Right lobe of liver (tissue), 6 donors: Measurements from ENCODE around the gene CCDC148. TPM values are rescaled to one million over a fixed set of nuclear protein-coding genes. Genes with fewer than 3 reads are reported as not detected.

ENCODE experiments used
- ATAC-seq, 4 donors: fragments of 200-7000 bp; cut with Tn5 transposase; one replicate each; pipeline ENCODE4 v1.9.1; 2020; ENCODE audit warnings: mild to moderate bottlenecking in 4 of 4, moderate library complexity in 4 of 4
- DNase-seq, 3 donors: peaks; one replicate each; pipeline ENCODE4 v3.0.0-alpha.2; 2020
- H3K27ac ChIP-seq, 3 donors: fragments of 200-600 bp; one replicate each; pipeline ENCODE4 v1.8.0; 2022
- H3K27me3 ChIP-seq, 2 donors: fragments of 200-600 bp; one replicate each; pipeline ENCODE4 v1.8.0; 2022
- H3K36me3 ChIP-seq, 4 donors: fragments of 200-600 bp; sonication (generic) in 1 of 4; one replicate each; pipeline versions ENCODE4 v1.5.1 to v1.8.0; 2017 to 2022; ENCODE audit warnings: control low read depth in 1 of 4
- H3K4me1 ChIP-seq, 4 donors: fragments of 200-600 bp; sonication (generic) in 1 of 4; one replicate each; pipeline versions ENCODE4 v1.5.1 to v1.8.0; 2017 to 2022; ENCODE audit warnings: control low read depth in 1 of 4
- H3K4me3 ChIP-seq, 3 donors: fragments of 200-600 bp; one replicate each; pipeline ENCODE4 v1.8.0; 2022
- H3K9me3 ChIP-seq, 4 donors: fragments of 200-600 bp; sonication (generic) in 1 of 4; one replicate each; pipeline versions ENCODE4 v1.5.1 to v1.8.0; 2017 to 2022; ENCODE audit warnings: control low read depth in 1 of 4
- POLR2A ChIP-seq: fragments of 450-650 bp; IDR thresholded peaks from one replicate; pipeline ENCODE4 v1.6.1; 2017; ENCODE audit warnings: antibody characterized with exemption, mild to moderate bottlenecking
- WGBS: methylation state at CpG from one replicate; pipeline ENCODE4 v1.1.6; 2018; ENCODE audit warnings: low coverage, low lambda C conversion rate; ENCODE audit not compliant: insufficient coverage; ENCODE audit errors: missing lambda C conversion rate; 5-methylcytosine and 5-hydroxymethylcytosine counted together
- intact Hi-C, 2 donors: fragments of 100-400 bp; cut with DNase I; formaldehyde crosslinking; loops; one replicate each; pipeline versions ENCODE4 v1.11.2 to v1.14.1; 2022
- total RNA-seq, 6 experiments: library from RNA; depleted of rRNA in 2 of 6; stranded (reverse); fragments of >200 nt in 2 of 6; fragmentation: NEBNext Ultra II Directional in 3 of 6; extraction: Animal tissue kit (Norgen Biotek cat#: 25700) in 3 of 6; gene quantifications; one replicate each; pipeline versions ENCODE4 v1.1.0 to v1.2.4, GENCODE V29; 2016 to 2023
- TF ChIP-seq, protein P1 (sequence below), 4 donors: fragments of 200-600 bp in 3 of 4; fragments of 450-650 bp in 1 of 4; IDR thresholded peaks; one replicate each; pipeline versions ENCODE4 v1.5.1 to v1.8.0; 2016 to 2022; ENCODE audit warnings: antibody characterized with exemption in 4 of 4, mild to moderate bottlenecking in 2 of 4
- donor health status: DM: no; HTN: yes; CAD: no.
- donor health status: DM: no; HTN: no; CAD: no.
- donor health status: DM: no; HTN: no; CAD: no.
- donor health status: DM: no; HTN: yes; CAD: no.
- donor health status: DM: no; HTN: yes; CAD: no.

CCDC148 gene
- total RNA-seq, 6 experiments from 2014 or later = 0.12 to 0.53 (median 0.20) TPM; not detected in 1

DNA sequence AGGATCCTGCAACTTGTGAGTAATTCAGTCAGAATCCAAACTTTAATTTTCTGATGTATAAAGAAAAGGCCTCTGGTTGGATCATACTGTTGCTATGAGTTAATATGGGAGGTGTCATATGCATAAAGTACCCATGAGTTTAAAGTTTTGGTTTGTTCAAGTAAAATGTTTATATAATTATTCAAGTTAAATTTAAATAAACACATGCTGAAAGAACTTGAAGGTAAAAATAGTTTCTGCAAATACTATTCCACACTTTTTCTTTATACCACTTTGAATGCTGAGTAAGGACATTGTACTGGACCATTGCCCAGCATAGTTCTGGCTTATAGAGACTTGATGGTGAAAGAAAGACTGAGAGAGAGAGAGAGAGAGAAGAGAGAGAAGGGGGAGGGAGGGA is 30.9 kb upstream of the CCDC148 start:
- no peaks in the 10 kb centered on the region for H3K27me3 ChIP-seq
- ATAC-seq (peak; percentile 37 to 69 (median 46)), DNase-seq (no peak)
- H3K4me3 ChIP-seq = no peak overlapping the region
- H3K9me3 ChIP-seq = no peaks in the 10 kb centered on the region
- intact Hi-C loops = no loop called here
- peaks cover 0 to 8% (median 0%) of the 10 kb centered on the region in 4 donors for H3K4me1 ChIP-seq
- no peaks in the 10 kb centered on the region for H3K36me3 ChIP-seq
- TF ChIP-seq POLR2A = no peak
- TF ChIP-seq, protein P1, sequence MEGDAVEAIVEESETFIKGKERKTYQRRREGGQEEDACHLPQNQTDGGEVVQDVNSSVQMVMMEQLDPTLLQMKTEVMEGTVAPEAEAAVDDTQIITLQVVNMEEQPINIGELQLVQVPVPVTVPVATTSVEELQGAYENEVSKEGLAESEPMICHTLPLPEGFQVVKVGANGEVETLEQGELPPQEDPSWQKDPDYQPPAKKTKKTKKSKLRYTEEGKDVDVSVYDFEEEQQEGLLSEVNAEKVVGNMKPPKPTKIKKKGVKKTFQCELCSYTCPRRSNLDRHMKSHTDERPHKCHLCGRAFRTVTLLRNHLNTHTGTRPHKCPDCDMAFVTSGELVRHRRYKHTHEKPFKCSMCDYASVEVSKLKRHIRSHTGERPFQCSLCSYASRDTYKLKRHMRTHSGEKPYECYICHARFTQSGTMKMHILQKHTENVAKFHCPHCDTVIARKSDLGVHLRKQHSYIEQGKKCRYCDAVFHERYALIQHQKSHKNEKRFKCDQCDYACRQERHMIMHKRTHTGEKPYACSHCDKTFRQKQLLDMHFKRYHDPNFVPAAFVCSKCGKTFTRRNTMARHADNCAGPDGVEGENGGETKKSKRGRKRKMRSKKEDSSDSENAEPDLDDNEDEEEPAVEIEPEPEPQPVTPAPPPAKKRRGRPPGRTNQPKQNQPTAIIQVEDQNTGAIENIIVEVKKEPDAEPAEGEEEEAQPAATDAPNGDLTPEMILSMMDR (IDR thresholded peaks at IDR 0.05) = no peak
- H3K27ac ChIP-seq = no peak overlapping the region

DNA sequence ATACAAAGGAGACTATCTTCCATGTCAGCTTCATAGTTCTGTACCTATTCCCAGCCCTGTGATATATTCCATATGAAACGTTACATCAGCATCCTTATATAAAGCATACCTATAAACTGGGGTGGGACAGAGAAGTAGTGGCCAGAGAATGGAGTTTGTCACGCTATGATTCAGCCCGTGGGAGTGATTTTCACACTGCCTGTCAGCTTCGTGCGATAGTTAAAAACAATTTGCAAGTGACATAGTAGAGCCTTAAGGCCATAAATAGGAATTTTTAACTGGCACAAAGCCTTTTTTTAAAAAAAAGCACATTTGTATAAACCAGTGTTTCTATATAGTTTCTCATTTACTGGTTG is 30.4 kb upstream of the CCDC148 start:
- intact Hi-C loops = no loop called here
- H3K27me3 ChIP-seq = no peaks in the 10 kb centered on the region
- no peak overlapping the region for H3K27ac ChIP-seq
- TF ChIP-seq, protein P1 (IDR thresholded peaks at IDR 0.05) = no peak
- no peak for TF ChIP-seq POLR2A
- H3K4me3 ChIP-seq = no peak overlapping the region
- no peaks in the 10 kb centered on the region for H3K9me3 ChIP-seq
- no peak for DNase-seq
- 90% methylated on average over 5 of the region's 5 CpGs for WGBS
- ATAC-seq = no peak
- H3K4me1 ChIP-seq = peaks cover 0 to 8% (median 0%) of the 10 kb centered on the region in 4 donors
- no peaks in the 10 kb centered on the region for H3K36me3 ChIP-seq

DNA sequence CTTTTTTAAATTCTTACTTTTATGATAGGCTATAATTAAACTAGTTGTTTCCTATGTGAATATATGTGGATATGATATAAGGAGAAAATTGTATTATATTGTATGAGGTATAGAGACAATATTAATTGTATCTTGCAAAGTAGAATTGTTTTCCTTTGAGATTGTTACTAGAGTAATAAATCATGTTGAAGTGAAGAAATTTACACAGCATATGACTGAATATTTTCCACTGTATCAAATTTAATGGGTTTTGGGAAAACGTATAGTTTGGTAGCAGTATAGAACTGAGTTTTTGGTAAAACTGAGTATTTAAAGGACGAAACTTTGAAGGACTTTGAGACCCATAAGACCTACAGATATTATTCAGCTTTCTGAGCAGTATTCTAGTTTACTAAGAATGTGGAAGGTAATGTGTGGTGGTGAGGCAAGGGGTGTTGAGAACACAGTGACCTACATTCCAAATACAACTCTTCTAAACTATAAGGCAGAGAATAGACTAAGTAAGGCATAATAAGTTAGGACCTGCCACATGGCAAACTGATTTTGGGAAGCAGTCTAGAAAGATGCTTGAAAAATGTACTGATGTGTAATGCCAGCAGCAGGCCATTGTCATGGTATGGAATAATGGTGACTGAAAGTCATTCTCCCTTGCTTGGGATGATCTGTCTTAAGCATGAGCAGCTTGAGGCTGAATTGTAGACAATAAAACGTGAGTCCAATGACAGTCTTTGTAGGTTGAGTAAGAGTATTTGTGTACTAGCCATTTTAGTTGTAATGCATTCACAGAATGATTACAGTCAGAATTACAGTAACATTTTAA is 29.8 kb upstream of the CCDC148 start:
- ATAC-seq (no peak), DNase-seq (no peak)
- peaks cover 0 to 8% (median 0%) of the 10 kb centered on the region in 4 donors for H3K4me1 ChIP-seq
- no peak overlapping the region for H3K27ac ChIP-seq
- 66% methylated on average over 3 of the region's 3 CpGs for WGBS
- H3K9me3 ChIP-seq = no peaks in the 10 kb centered on the region
- no peak overlapping the region for H3K4me3 ChIP-seq
- no peaks in the 10 kb centered on the region for H3K36me3 ChIP-seq
- TF ChIP-seq, protein P1 (IDR thresholded peaks at IDR 0.05) = no peak
- no peak for TF ChIP-seq POLR2A
- no peaks in the 10 kb centered on the region for H3K27me3 ChIP-seq
- intact Hi-C loops = no loop called here

DNA sequence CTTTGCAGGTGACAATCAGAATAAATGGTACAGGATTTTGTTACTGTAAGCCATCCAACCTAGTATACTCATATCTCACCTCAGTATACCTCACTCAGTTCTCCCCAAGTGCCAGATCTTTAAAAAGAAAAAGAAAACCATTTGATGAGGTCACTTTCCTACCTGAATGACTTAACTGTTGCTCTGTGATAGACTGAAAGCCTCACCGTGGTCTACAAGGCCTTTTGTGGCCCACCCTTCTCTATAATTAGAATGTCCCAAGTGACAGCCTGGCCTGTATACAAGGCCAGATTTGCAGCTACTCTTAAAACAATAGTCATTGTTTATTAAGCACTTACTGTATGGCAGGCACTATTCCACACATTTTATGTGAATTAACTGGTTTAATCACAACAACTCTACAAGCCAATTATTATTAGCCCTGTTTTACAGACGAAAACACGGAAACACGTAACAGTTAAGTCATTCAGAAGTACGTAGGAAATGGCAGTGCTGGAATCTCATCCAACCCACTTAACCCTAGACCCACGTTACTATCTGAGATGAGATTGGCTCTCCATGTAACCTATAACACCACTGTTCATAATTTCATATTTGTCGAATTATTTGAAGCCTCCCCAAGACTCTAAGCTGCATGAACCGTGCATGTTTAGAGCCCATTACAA is 28.5 kb upstream of the CCDC148 start:
- Histone ChIP-seq H3K4me1 (peaks cover 0 to 8% (median 0%) of the 10 kb centered on the region in 4 donors), H3K36me3 (no peaks in the 10 kb centered on the region), H3K27ac (no peak overlapping the region), H3K4me3 (no peak overlapping the region), H3K27me3 (no peaks in the 10 kb centered on the region), H3K9me3 (no peaks in the 10 kb centered on the region)
- intact Hi-C loops = no loop called here
- DNase-seq (no peak), ATAC-seq (no peak)
- TF ChIP-seq POLR2A = no peak
- TF ChIP-seq, protein P1 (IDR thresholded peaks at IDR 0.05) = no peak
- WGBS = 80% methylated on average over 7 of the region's 8 CpGs
